OCI-M2 (cell line): ENCODE data around the gene QSOX1.

ENCODE experiments used
- DNase-seq: peaks from one replicate; lab custom pipeline; 2025; ENCODE audit not compliant: unreplicated experiment; lab: John Stamatoyannopoulos, UW

The QSOX1 gene

DNA sequence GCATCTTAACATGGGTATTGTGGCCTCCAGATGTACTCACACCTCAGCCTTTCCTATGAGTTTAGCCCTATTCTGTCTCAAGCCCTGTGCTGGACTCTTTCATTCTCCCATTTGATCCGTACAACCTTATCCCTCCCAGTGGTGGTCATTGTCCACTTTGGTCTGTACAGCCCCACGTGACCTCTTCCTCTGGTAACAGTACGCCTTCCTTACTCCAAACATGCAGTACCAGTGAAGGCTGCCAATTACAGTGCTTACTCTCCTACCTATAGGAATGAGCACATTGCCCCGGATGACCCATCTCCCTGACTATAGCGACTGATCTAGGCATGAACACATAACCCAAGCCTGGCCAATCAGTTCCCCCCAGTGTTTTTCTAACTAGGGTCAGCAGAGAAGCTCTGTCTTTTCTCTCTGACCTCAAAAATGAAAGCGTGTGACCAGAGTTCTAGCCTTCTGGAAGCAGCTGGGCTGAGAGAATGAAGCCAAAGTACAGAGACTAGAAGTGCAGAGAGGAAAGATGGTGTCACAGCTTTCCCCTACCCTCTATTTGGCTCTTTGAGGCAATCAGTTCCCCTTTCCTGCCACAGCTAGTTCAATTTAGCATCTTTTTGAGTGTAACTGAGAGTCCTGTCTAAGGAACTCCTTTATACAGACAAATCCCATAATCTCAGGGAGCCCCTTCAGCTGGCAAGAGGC, 9.9 kb upstream of the QSOX1 start:
- no peak for DNase-seq

DNA sequence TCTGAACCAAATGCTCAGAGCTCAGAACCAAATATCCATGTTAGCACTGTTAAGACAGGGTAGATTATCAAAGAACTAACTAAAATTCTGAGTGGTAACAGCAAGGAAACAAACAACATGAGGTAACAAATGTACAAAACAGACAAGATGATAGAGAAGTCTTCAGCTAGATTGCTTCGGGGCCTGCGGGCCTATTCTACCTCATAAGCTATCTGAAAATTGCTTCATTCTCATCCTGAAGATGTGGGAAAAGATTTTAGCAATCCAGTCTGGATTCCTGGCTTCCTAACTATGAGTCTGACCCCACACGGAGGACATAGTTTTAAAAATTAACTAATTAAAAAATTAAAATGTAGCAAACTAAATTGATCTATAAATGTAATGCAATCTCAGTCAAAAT, 9.2 kb upstream of the QSOX1 start:
- no peak for DNase-seq

DNA sequence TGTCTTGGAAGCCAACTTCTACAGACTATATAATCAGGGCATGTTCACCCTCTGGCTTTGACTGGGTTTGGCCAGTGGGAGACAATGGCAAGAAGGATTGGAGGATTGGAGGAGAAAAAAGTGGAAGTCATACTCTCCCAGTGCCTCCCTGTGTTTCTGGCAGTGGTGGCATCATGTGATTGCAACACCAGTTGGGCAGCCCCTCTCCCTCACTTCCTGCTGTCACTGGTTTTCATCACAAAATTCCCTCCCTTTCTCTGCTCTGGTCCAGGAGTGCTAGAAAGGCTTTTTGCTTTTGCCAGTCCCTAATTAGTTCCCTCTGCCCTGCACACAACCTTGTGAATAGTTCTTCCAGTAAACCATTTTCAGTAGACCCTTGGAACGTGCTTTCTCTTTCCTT, 3.7 kb upstream of the QSOX1 start:
- no peak for DNase-seq

DNA sequence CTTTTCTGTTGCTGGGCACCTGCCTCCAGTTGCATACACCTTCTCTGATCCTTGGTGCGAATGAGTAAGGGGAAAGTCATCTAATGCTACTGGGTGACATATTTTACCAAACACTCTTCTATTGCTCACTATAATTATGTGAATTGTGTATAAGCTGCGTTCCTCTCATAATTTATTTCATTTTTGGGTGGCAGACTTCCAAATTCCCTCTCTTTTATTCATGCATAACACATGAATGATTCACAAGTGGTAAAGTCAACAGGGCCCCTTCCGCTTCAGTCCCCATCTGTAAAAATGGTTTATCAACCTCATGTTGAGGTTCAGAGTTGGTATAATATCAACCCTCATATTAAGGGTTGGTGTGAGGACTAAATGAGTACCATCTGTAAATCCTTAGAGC, 3.2 kb upstream of the QSOX1 start:
- DNase-seq, result no peak

DNA sequence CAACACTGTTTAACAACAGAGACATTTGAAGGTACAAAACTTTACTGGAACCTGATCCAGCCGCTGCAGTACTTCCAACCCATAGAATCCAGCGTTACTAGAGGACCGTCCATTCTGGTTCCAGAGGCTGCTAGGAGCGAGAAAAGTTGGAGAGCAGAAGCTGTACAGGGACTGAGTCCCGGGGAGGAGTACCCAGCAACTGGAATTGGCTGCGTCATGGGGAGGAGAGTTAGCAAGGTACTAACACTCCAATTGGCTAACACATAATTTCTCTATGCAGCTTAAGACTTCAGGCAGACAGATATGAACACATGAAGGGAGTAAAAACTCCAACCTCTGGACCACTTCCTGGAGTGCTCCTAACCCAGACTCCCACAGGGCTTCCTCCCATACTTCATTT, 2.1 kb upstream of the QSOX1 start:
- DNase-seq, result no peak

DNA sequence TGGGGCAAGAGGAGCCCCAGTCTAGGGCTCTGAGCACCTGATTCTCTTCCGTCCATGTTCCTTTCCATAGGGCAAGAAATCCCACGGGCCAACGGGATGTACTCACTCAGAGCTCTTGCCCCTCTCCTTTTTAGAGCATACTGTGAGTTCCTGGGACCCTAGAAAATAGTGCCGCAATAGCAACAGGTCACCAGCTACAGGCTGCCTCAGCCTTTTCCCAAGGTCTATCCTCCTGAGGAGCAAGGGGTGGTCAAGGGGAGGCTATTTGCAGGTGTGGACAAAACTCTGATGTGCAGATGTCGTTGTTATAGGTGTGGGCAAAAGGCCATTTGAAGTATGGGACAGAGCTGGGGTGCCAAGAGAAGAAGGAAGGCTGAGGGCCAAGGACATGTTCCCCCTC, 1.6 kb upstream of the QSOX1 start:
- DNase-seq, result no peak

DNA sequence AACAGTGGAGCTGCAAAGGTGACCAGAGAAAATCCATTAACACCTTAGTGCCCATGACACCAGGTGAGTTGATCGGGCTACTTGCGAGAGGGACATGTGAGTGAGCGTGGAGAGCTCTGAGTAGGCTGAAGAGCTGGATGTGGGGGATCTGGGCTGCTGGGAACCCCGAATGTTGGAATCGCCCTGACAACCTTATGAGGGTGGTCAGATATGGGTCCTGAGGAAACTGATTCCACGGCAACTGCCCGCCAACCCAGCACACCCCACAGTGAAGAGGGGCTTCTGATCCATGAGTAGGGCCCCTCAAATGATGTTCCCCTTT, 705 bp upstream of the QSOX1 start:
- no peak for DNase-seq

DNA sequence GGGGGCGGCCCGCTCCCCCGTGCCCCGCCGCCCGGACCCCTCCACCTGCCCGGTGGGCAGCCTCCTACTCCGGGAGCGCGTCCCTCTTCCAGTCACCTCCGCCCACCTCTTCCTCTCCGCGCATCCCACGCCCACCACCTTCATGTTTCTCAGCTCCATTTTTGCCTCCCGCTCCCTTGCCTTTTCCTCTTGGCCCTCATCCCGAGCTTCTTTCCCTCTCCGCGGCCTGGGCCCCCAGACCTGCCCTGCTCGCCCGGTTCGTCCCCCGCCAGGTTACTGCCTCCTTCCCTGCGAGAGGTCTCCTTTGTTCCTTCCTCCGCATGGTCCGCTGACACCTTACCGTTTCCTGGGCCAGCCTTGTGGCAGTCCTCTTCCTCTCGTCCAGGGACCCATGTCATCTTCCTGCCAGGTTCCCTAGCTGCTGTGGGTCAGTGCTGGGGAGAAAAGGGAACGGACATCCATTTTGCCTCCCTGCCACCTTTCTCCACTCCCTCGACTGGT, 563 bp downstream of the QSOX1 start:
- no peak for DNase-seq

DNA sequence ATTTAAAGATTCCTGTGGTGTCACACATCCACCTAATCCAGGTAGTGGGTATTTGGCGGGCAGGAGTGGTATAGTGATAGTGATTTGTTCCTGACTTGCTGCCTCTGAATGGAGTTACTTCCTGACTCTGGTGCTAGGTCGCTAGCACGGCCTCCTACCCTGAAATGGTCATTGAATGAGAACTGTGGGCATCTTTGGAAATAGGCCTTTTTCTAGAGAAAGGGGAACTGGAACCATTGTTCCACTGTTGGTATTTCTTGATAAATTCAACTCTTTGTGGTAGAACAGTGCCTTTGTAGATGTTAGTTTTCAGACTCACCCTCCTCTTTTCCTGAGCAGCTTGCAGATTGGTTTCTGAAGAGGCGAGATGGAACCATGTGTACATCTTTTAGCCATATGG, 1.5 kb downstream of the QSOX1 start:
- no peak for DNase-seq

DNA sequence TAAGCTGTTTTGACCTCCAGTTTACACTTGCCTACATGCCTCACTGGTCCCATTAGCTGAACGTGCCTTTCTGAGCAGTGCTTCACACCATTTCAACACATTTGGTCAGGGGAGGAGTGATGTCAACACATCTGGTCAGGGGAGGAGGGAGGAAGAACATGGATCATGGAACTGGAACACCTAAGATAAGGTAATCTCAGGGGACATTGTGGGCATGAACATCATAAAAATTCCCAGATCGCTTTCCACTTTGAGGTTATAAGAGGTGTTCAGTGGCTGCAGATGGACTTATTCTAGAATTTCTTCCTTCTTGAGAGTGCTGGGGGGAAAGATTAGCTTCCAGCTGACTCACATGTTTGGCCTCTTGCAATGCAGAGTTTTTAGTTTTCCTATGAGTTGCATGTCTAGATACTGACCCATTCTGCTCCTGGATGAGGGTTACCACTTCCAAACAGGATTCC, 2.0 kb downstream of the QSOX1 start:
- DNase-seq, result no peak

DNA sequence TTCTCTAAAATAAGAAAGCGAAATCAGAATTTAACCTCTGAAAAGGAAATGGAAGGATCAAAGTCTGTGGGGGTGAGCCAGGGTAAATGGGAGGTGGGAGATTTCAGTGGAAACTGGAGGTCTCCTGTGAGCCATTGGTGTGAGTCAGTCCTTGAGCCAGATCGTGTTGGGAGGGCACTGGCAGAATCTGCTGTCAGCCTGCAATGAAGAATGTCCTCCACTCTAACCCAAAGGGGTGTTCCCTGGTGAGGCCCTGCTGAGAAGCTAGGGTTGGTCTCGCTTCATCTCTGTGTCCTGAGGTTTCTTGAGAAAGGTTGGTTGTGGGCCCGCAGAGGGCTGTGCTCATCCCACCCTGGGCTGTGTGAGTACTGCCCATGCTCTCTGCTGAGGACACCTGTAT, 2.4 kb downstream of the QSOX1 start:
- no peak for DNase-seq

DNA sequence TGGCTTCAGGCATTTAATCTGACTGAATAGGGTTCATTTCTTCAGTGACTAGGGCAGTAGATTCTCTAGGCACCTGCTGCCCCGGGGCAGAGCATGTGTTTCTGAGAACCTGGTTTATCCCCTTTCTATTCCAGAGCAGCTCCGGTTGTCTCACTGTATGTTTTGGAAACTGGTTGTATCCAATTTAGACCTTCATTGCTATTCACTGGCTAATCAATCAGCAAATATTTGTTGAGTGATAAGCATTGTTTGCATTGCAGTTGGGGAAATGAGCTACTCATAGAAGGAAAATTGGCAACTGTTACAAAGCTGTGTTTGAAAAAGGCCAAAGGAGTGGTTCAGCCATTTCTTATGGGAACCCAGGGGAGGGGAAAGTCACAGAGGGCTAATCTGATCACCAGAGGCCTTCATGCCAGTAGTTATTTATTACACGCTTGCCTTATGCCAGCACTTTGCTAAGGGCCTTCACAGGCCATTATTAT, 2.9 kb downstream of the QSOX1 start:
- no peak for DNase-seq

DNA sequence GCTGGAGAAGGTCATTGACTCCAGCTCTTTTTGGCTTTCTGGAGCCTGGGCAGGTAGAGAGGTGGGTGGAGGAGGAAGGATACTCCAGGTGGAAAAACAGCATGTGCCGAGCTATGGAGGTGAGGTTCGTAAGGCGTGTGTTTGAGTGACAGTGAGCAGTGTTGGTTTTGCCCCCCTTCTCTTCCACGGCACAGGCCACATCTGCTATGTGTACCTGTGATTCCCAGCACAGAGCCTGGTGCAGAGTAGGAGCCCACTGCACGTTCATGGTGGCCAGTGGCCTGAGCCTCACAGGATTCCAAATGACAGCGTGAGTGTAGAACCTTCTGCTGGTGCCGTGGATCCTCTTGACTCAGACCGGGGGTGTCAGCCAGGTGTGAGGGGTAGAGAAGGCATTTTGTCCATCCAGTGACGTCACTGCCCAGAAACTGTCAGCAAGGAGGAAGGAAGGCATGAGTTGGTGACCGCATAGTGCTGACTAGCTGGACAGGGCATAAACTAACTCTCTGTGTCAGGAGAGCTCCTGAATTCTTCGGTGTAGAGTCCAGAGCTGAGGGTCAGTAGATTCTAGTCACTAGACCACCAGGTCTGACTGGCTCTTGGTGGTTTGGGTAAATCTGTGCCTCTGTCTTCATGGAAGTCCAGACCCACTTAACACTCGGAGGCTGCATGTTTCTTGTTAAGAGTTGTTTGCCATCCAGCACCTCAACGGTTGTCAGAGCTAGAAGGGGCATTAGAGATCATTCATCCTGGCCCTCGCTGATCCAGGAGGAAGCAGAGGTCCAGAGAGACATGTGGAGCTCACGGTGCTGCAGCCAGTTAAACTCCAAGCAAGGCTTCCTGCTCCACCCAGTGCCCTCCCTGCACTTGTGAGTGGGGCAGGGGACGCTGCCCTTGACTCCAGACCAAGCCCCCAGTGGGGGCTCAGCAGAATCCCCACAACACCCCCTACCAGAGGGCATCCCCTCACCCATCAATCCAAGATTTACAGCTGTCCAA, 3.8 kb downstream of the QSOX1 start:
- DNase-seq, result no peak

DNA sequence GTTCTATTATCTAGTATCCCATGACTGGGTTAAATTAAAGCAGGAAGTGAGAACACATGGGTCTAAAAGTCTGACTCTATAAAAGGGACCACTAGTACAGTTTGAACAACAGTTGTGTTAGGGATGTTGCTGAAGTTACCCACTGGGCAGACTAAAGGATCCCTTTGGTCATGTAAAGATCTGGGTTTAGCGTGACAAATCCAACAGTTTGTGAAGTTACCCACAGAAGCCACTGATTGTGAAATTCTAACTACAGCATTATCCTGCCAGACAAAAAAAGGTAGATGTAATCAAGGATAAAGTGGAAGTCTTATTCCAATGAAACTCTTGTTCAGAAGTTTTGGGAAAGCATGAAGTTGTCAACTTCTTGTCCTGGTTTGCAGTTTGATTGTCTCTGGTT, 5.7 kb downstream of the QSOX1 start:
- no peak for DNase-seq

DNA sequence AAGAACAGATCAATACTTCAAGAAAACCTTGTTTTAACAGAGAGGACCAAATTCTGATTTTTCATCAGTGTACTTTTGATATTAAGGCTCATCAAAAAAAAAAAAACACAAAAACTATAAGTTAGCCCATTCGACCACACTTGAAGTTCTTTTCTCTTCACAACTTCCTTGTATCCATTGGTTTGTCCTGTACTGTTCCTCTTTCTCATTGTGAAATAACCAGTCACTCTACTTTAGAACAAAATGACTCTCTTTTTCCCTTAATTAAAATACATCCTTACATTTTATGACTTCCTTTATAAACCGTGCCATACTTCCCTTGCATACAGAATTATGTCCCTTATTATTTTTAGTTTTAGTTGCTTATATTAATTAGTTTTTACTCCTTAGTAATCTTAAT, 8.4 kb downstream of the QSOX1 start:
- DNase-seq, result no peak

DNA sequence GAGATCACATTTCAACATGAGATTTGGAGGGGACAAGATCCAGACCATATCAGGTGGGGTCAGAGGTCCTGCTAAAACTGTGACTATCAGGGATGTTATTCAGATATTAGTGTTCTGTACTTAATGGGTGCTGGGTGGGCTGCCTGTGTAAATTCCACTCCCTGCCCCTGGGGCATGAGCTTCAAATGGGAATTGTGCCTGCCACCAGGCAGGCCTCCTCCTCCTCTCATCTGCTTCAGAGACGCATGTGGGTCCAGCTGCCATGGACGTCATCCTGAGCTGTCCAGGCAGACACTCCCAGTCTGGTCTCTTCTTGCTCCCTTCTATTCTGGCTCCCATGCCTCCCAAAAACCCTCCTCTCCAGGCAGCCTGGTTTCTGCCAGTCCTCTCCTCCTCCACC, 10.4 kb downstream of the QSOX1 start:
- no peak for DNase-seq

DNA sequence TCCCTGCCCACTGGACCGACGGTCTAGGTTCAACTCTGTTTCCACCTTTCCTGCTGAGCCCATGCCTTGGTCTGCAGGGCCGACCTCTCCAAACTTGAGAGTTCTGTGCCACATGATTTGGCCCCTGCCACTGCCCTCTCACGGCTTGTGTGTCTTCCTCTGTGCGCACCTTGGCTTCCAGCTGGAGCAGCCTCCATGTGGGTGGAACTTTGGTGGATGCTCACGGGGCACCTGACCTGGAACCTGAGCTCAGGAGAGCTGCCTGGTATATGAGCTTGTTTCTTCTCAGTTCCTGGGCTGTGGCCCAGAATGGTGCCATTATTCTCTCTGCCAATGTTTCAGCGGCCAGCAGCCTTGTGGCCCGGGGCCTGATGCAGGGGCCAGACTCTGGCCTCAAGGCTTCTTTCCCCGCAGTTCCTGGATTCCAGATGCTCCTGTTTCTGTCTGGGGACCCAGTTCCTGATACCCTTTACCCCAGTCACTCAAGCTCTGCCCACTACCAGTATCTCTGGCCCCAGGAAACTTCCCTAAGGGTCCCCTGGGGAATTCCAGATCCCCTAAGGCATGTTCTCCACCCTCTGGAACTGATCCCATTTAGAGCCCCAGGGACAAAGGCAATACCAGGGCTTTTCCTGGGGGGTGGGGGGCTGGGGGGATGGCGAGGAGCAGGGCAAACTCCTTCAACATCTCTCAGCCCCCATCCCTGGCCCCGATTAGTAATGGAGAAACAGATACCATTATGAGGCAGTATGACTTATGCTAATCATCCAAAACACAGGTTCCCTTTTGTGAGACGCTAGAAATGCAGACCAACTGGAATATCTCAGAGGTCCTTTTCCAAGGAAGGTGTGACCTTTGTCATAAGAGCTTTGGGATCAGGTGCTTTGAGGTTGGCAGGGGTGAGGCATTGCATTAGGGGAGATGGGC, 11.1 kb downstream of the QSOX1 start:
- DNase-seq, result no peak

DNA sequence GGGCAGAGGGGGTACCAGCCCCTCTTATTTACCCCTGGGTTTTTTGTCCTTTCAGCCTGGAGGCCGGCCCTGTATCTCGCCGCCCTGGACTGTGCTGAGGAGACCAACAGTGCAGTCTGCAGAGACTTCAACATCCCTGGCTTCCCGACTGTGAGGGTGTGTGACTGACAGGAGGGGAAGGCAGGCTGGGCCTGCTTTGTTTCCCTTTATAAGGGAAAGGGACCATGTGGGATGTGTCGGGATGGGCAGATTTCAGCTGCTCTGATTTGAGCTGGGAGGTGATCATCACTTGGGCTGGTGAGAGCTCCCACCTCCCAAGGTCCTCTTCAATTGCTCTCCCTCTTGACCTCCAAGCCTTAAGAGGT, 11.7 kb downstream of the QSOX1 start:
- no peak for DNase-seq

DNA sequence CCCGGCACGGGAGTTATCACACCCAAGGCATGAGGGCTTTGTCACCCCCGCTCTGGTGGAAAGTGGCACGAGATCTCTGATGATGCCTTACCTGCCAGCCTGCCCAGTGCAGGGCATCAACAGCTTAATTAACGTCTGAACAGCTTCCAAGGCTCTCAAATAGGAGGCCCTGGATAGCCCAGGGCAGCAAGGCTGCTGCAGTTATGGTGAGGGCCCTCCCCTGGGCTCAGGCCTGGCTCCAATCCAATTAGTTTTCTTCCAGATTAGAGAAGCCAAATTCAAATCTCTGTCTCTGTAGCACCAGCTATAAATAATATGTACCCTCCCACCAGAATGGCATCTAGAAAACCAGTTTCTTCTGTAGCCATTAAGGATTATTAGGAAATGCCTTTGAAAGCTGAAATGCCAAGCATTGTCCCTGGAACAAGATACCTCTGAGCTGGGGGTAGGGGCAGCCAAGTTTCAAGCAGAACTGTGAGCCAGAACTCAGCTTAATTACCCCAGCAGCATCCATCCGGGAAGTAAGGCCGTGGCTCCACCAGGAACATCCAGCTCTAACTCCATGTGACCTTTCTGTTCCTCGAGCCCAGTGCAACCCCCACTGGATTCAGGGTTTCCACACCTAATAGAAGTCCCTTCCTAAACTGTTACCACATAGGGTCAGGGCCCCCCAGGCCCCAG, 12.5 kb downstream of the QSOX1 start:
- DNase-seq, result no peak

DNA sequence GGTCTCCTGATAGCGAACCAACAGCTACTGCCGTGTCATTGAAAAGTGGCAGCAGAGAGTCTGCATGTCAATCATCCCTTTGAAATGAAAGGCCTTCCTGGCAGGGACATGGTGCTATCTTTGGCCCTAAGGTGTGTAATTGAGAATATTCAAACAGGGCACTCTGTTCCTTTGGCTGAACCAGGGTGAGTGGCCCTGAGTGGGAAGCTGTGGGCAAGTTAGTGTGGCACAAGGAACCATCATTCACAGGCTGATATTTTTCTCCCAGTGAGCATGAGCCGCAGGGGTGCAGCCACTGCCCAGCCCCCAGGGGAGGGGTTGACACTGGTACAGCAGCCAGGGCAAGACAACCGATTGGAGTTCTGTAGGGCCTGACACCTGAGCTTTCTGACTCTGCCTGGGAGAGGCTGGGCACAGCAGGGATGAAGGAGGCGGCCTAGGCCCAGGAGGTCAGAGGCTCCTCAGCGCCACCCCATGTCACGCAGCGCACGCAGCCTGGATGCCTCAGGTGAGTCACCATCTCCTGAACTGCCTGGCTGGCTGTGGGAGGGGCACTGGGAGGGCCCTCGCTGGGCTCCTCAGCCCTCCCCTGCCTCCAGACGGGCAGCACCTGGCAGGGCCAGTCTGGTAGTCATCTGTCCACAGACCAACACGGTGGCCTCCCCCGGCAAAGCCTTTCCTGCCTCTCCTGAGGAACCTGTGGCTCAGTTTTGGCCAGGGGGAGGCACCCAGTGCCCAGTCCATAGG, 13.2 kb downstream of the QSOX1 start:
- no peak for DNase-seq
